ENCODE results near the gene ELN.

The ELN gene

DNA sequence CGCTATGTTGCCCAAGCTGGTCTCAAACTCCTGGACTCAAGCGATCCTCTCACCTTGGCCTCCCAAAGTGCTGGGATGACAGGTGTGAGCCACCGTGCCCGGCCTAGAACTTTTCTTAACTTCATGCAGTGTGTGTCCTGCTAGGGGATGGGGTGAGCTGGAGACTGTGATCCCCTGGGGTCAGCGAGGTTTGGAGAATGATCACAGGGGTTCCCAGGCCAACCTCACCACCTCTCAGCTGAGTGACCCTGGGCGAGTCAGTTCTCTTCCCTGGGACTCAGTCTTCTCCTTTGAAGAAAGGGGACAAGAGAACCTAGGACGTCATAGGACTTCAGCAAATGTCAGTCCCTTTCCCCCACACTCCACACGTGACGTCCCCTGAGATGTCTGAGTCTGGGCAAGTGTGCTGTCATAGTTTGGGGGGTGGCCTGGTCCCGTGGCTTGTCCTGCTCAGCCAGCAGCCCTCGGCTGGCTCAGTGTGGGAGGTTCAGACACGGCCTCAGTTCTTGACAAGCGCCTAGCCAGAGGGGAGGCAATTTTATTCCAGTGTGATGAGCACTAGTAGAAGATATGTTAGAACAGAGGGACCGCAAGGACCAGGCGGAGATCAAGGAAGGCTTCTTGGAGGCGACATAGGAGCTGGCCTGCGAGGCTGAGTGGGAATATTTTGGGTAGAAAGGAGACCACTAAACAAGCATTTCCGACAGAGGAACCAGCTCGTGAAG lies 43.3 kb upstream of the ELN start:
- Histone ChIP-seq H3K27me3 (replicated peaks) (peaks cover 2% of the 10 kb centered on the region), H3K36me3 (replicated peaks) (no peaks in the 10 kb centered on the region), H3K4me3 (ENCODE audit: low read depth, low read length) (no peak overlapping the region), H3K27ac (no peak overlapping the region)
- no peak for DNase-seq
- in situ Hi-C loops (cut with HindIII; ENCODE audit: low pct_ligation_motif_present, low sequenced_read_pairs), result no loop called here
- TF ChIP-seq, protein P1, sequence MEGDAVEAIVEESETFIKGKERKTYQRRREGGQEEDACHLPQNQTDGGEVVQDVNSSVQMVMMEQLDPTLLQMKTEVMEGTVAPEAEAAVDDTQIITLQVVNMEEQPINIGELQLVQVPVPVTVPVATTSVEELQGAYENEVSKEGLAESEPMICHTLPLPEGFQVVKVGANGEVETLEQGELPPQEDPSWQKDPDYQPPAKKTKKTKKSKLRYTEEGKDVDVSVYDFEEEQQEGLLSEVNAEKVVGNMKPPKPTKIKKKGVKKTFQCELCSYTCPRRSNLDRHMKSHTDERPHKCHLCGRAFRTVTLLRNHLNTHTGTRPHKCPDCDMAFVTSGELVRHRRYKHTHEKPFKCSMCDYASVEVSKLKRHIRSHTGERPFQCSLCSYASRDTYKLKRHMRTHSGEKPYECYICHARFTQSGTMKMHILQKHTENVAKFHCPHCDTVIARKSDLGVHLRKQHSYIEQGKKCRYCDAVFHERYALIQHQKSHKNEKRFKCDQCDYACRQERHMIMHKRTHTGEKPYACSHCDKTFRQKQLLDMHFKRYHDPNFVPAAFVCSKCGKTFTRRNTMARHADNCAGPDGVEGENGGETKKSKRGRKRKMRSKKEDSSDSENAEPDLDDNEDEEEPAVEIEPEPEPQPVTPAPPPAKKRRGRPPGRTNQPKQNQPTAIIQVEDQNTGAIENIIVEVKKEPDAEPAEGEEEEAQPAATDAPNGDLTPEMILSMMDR (IDR thresholded peaks at IDR 0.05; ENCODE audit: low read depth, low read length, missing control alignments), result no peak

DNA sequence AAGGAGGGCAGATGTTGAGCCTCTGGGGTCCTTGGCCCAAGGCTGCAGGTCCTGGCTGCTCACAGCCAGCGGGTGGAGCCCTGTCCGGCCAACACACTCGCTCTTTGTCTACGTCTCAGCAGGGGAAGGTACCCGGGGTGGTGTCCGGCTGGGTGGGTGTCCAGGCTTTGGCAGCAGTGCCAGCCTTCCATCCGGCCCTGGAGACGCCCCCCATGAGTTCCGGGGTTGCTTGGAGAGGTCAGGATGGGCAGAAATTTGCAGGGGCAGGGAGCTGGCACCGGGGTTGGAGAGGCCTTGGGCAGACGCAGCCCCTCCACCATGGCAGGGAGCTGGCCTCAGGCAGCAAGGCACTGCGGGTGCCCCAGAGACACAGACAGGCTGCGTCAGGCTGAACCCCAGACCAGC lies 42.2 kb upstream of the ELN start:
- TF ChIP-seq, protein P1 (IDR thresholded peaks at IDR 0.05; ENCODE audit: low read depth, low read length, missing control alignments), result peak; percentile 11
- in situ Hi-C loops (cut with HindIII; ENCODE audit: low pct_ligation_motif_present, low sequenced_read_pairs), result no loop called here
- H3K27me3 ChIP-seq (replicated peaks), result peaks cover 2% of the 10 kb centered on the region
- no peak for DNase-seq
- no peak overlapping the region for H3K27ac ChIP-seq
- no peak overlapping the region for H3K4me3 ChIP-seq (ENCODE audit: low read depth, low read length)
- H3K36me3 ChIP-seq (replicated peaks), result no peaks in the 10 kb centered on the region

DNA sequence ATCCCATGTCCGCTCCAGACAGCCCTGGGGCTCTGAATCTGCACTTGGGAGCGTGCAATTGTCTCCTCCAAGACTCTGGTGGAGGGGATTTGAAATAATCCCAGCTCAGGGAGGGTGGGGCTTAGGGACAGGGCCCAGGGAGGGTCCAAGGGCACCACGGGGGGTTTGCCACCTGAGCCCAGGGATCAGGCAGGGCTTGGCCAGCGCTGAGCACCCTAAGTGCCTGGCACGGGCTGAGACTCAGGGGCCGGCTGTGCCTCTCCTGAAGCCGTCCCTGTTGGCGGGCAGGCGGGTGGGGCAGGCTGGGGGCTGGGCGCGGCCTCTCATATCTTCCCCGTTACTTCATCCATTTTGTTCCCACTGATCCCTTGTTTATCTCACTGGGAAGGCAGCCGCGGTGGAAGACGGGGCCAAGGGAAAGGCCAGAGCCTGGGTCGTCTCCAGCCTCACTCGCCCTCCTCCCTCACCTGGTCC lies 41.8 kb upstream of the ELN start:
- TF ChIP-seq, protein P1 (IDR thresholded peaks at IDR 0.05; ENCODE audit: low read depth, low read length, missing control alignments), result no peak
- Histone ChIP-seq H3K4me3 (ENCODE audit: low read depth, low read length) (no peak overlapping the region), H3K36me3 (replicated peaks) (no peaks in the 10 kb centered on the region), H3K27me3 (replicated peaks) (peaks cover 2% of the 10 kb centered on the region), H3K27ac (no peak overlapping the region)
- in situ Hi-C loops (cut with HindIII; ENCODE audit: low pct_ligation_motif_present, low sequenced_read_pairs), result no loop called here
- no peak for DNase-seq

DNA sequence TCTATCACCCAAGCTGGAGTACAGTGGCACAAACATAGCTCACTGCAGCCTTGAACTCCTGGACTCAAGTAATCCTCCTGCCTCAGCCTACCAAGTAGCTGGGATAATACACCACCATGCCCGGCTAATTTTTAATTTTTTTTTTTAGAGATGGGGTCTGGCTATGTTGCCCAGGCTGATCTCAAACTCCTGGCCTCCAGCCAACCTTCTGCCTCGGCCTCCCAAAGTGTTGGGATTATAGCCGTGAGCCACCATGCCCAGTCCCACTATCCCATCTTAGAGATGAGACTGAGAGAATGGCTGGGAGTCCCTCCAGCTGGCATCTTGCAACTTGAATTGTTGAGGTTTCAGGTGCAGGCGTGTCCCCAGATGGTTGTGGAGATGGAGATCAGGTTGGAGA lies 40.7 kb upstream of the ELN start:
- Histone ChIP-seq H3K27ac (no peak overlapping the region), H3K27me3 (replicated peaks) (peaks cover under 1% of the 10 kb centered on the region), H3K4me3 (ENCODE audit: low read depth, low read length) (no peak overlapping the region), H3K36me3 (replicated peaks) (no peaks in the 10 kb centered on the region)
- TF ChIP-seq, protein P1 (IDR thresholded peaks at IDR 0.05; ENCODE audit: low read depth, low read length, missing control alignments), result no peak
- in situ Hi-C loops (cut with HindIII; ENCODE audit: low pct_ligation_motif_present, low sequenced_read_pairs), result no loop called here
- no peak for DNase-seq

DNA sequence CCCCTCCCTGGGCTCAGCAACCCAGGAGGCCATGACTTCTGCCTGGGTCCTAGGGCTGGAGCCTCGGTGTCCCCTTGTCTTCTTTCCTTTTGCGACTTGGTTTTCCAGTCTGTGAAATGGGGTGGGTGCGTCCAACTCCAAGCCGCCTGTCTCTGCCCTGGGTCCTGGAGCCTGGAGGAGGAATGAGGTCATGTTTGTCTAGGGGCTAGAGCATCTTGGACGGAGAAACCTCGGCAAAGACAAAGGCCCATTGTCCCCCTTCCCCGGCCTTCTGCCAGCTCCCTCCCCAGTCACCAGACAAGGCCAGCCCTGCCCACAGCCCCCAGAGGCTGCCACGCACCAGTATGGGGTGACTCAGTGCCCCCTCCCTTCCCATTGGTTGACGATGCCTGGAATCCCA lies 39.8 kb upstream of the ELN start:
- H3K27me3 ChIP-seq (replicated peaks), result no peaks in the 10 kb centered on the region

More for the DNA sequence above, 39.8 kb upstream of the ELN start:
- no peak for DNase-seq
- in situ Hi-C loops (cut with HindIII; ENCODE audit: low pct_ligation_motif_present, low sequenced_read_pairs), result no loop called here
- Histone ChIP-seq H3K36me3 (replicated peaks) (no peaks in the 10 kb centered on the region), H3K4me3 (ENCODE audit: low read depth, low read length) (no peak overlapping the region), H3K27ac (no peak overlapping the region)
- TF ChIP-seq, protein P1 (IDR thresholded peaks at IDR 0.05; ENCODE audit: low read depth, low read length, missing control alignments), result no peak

Measured in brain microvascular endothelial cell (primary cell).